Keratinocyte (primary cell): ENCODE measurements around the gene OASL.

Experiments used
- CTCF ChIP-seq, 3 experiments: IDR thresholded peaks in 1 of 3; conservative IDR thresholded peaks in 1 of 3; optimal IDR thresholded peaks in 1 of 3; 2 replicates in 2 of 3; 3 replicates in 1 of 3; pipeline versions ENCODE3 to v1.5.1; 2011; ENCODE audit warnings: low read length in 3 of 3, mild to moderate bottlenecking in 3 of 3, moderate library complexity in 2 of 3, control low read depth in 1 of 3, inconsistent platforms in 1 of 3; ENCODE audit not compliant: insufficient read depth in 2 of 3; ENCODE audit errors: extremely low read depth in 1 of 3
- EZH2 ChIP-seq: IDR thresholded peaks from one replicate; pipeline ENCODE4 v1.6.1; 2012; ENCODE audit warnings: inconsistent platforms, mild to moderate bottlenecking, low read length, moderate library complexity

- TF ChIP-seq EZH2 (no peak), CTCF (optimal IDR thresholded peaks at IDR 0.05 in 1 of 3, IDR thresholded peaks at IDR 0.05 in 1 of 3, conservative IDR thresholded peaks at IDR 0.05 in 1 of 3; ENCODE audit: extremely low read depth in 1 of 3, insufficient read depth in 2 of 3, low read length in 3 of 3) (no peak)
Measured at GRCh38 chr12:121059031-121059898, 20.2 kb upstream of the OASL start.
